IMR-90 (cell line): ENCODE data around the gene RNF128. TPM values are rescaled to one million over a fixed set of nuclear protein-coding genes. Genes with fewer than 3 reads are reported as not detected.

Experiments used
- polyA plus RNA-seq, 3 experiments: library from polyadenylated mRNA; depleted of rRNA; stranded (reverse); fragments of >200 nt; gene quantifications; 2 replicates each; pipeline ENCODE4 v1.2.3, GENCODE V29; 2012; ENCODE audit warnings: low replicate concordance in 1 of 3
- total RNA-seq: library from RNA; depleted of rRNA; stranded (reverse); fragments of >200 nt; gene quantifications from 2 replicates; pipeline ENCODE4 v1.2.3, GENCODE V29; 2012; rRNA removed

Gene RNF128
- total and polyA plus RNA-seq, 2 of the 4 experiments (the other 2 are of a cell fraction): 3.0 to 4.8 TPM

Other genes starting within 250 kb of the RNF128 start
- 1.6 and 2.2 TPM in 2 replicates for gene RADX, start 114.7 kb upstream of the RNF128 start, total RNA-seq
- 0.86 and 1.8 TPM in 2 replicates for gene RADX, start 114.7 kb upstream of the RNF128 start, polyA plus RNA-seq (2012; rRNA removed)
- gene TBC1D8B, start 76.0 kb downstream of the RNF128 start, total RNA-seq: 10.4 and 14.4 TPM in 2 replicates
- 5.8 and 8.3 TPM in 2 replicates for gene TBC1D8B, start 76.0 kb downstream of the RNF128 start, polyA plus RNA-seq (2012; rRNA removed)
- gene RIPPLY1, start 176.6 kb downstream of the RNF128 start, total RNA-seq: not detected in 2 replicates
- gene RIPPLY1, start 176.6 kb downstream of the RNF128 start, polyA plus RNA-seq (2012; rRNA removed): not detected in 2 replicates
- gene CLDN2, start 193.7 kb downstream of the RNF128 start, total RNA-seq: not detected in 2 replicates
- gene CLDN2, start 193.7 kb downstream of the RNF128 start, polyA plus RNA-seq (2012; rRNA removed): 0.03 TPM in 2 replicates